OCI-LY1 (cell line): ENCODE results near the gene ZMYM3.

ENCODE experiments used
- EZH2 ChIP-seq: fragments of 200-600 bp; sonication (generic), shearing (Covaris generic); IDR thresholded peaks from 2 replicates; pipeline ENCODE4 v1.8.0; 2017; ENCODE audit warnings: borderline replicate concordance, mixed run types, mild to moderate bottlenecking, antibody characterized with exemption, low read length, moderate library complexity, mixed read lengths
- TF ChIP-seq, protein P1 (sequence below): fragments of 200-600 bp; sonication (generic), shearing (Covaris generic); IDR thresholded peaks from 2 replicates; pipeline ENCODE4 v1.5.1; 2017; ENCODE audit warnings: mild to moderate bottlenecking, antibody characterized with exemption, low read length, moderate library complexity, mixed read lengths

DNA sequence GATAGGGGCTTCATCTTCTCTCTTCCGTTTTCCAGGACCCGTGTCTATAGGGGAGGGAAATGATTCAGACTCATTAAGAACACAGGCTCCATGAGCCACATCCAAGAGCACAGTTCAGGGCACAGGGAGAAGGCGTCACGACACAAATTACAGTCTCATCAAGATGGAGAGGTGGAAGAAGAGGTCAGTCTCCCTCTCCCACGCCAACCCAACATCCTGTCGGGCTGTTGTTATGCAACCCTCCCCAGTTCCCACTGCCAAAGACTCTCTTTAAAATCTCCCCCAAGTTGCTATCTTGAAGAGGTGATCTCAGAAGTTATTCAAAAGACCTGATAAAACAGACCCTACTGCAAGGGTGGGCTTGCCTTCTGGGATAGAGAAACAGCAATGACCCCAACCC lies 12.6 kb downstream of the ZMYM3 start:
- TF ChIP-seq, protein P1, sequence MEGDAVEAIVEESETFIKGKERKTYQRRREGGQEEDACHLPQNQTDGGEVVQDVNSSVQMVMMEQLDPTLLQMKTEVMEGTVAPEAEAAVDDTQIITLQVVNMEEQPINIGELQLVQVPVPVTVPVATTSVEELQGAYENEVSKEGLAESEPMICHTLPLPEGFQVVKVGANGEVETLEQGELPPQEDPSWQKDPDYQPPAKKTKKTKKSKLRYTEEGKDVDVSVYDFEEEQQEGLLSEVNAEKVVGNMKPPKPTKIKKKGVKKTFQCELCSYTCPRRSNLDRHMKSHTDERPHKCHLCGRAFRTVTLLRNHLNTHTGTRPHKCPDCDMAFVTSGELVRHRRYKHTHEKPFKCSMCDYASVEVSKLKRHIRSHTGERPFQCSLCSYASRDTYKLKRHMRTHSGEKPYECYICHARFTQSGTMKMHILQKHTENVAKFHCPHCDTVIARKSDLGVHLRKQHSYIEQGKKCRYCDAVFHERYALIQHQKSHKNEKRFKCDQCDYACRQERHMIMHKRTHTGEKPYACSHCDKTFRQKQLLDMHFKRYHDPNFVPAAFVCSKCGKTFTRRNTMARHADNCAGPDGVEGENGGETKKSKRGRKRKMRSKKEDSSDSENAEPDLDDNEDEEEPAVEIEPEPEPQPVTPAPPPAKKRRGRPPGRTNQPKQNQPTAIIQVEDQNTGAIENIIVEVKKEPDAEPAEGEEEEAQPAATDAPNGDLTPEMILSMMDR, result no peak
- no peak for TF ChIP-seq EZH2
